Ascending aorta (tissue), 2 donors: ENCODE data around the gene SULT1E1. TPM values are rescaled to one million over a fixed set of nuclear protein-coding genes. Genes with fewer than 3 reads are reported as not detected.
"Not testable (repeated sequence)": the region's sequence is repeated elsewhere in the genome, so short reads cannot be mapped to it uniquely, and the experiment has no call there.

Experiments
- DNase-seq, 2 donors: peaks; one replicate each; pipeline ENCODE4 v3.0.0-alpha.2; 2019; ENCODE audit warnings: low spot score in 2 of 2
- H3K27ac ChIP-seq, 2 donors: fragments of 200-600 bp; sonication (generic); one replicate each; pipeline ENCODE4 v1.5.1; 2016 to 2017; ENCODE audit warnings: mild to moderate bottlenecking in 1 of 2
- H3K27me3 ChIP-seq: fragments of 200-600 bp; sonication (generic); one replicate; pipeline ENCODE4 v1.5.1; 2017
- H3K36me3 ChIP-seq, 2 donors: fragments of 200-600 bp; sonication (generic); one replicate each; pipeline ENCODE4 v1.5.1; 2016
- H3K4me1 ChIP-seq, 2 donors: fragments of 200-600 bp; sonication (generic); one replicate each; pipeline ENCODE4 v1.5.1; 2016 to 2017; ENCODE audit warnings: mild to moderate bottlenecking in 1 of 2
- H3K4me3 ChIP-seq, 2 donors: fragments of 200-600 bp; sonication (generic); one replicate each; pipeline ENCODE4 v1.5.1; 2016 to 2017; ENCODE audit warnings: mild to moderate bottlenecking in 1 of 2
- H3K9me3 ChIP-seq, 2 donors: fragments of 200-600 bp; sonication (generic); one replicate each; pipeline ENCODE4 v1.5.1; 2016
- intact Hi-C: fragments of 100-400 bp; cut with DNase I; formaldehyde crosslinking; loops from one replicate; pipeline ENCODE4 v1.15.1; 2023
- total RNA-seq: library from RNA; depleted of rRNA; stranded (reverse); fragments of >200 nt; gene quantifications from one replicate; pipeline ENCODE4 v1.1.0, GENCODE V29; 2016
- TF ChIP-seq, protein P1 (sequence below), 3 experiments: fragments of 200-600 bp in 2 of 3; fragments of 450-650 bp in 1 of 3; sonication (generic) in 2 of 3; IDR thresholded peaks; one replicate each; pipeline ENCODE4 v1.5.1; 2016 to 2019; ENCODE audit warnings: antibody characterized with exemption in 3 of 3, mild to moderate bottlenecking in 1 of 3, moderate library complexity in 1 of 3

The SULT1E1 gene
- total RNA-seq, 1 donor from 2014 or later: not detected

DNA sequence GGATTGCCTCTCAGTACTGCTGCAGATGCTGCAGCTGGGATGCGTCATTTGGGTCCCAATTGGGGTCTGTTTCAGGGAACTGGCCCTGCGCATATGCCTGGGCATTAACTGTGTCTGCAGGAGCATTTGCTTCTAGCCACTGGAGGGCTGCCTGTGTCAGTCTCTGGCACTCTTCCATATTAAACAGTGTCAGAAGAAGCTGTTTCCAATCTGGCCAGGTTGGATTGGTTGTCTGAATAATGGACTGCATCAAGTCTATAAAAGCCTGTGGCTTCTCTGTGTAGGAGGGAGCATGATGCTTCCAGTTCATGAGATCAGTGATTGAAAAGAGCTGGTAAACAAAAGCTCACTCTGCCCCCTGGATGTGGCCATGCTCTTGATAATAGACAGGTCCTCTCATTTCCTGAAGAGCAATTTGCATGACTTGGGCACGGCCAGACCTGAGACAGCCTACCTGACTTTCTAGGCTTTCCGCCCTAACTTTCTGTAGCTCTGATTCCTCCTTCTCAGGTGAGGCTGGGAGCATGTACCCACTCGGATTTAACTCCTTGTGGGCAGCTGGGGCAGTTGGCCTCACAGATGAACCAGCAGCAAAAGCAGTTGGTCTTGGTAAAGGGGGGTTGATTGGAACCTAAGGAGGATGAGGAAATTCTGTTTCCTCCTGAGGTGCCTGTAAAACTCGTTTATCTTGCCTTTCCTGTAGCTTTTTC, 29.2 kb downstream of the SULT1E1 start:
- Histone ChIP-seq H3K27me3 (no peaks in the 10 kb centered on the region), H3K4me1 (no peaks in the 10 kb centered on the region), H3K9me3 (no peaks in the 10 kb centered on the region), H3K36me3 (no peaks in the 10 kb centered on the region), H3K27ac (no peak overlapping the region), H3K4me3 (no peak overlapping the region)
- intact Hi-C loops: no loop called here
- DNase-seq: no peak
- TF ChIP-seq, protein P1, sequence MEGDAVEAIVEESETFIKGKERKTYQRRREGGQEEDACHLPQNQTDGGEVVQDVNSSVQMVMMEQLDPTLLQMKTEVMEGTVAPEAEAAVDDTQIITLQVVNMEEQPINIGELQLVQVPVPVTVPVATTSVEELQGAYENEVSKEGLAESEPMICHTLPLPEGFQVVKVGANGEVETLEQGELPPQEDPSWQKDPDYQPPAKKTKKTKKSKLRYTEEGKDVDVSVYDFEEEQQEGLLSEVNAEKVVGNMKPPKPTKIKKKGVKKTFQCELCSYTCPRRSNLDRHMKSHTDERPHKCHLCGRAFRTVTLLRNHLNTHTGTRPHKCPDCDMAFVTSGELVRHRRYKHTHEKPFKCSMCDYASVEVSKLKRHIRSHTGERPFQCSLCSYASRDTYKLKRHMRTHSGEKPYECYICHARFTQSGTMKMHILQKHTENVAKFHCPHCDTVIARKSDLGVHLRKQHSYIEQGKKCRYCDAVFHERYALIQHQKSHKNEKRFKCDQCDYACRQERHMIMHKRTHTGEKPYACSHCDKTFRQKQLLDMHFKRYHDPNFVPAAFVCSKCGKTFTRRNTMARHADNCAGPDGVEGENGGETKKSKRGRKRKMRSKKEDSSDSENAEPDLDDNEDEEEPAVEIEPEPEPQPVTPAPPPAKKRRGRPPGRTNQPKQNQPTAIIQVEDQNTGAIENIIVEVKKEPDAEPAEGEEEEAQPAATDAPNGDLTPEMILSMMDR (IDR thresholded peaks at IDR 0.05): no peak

DNA sequence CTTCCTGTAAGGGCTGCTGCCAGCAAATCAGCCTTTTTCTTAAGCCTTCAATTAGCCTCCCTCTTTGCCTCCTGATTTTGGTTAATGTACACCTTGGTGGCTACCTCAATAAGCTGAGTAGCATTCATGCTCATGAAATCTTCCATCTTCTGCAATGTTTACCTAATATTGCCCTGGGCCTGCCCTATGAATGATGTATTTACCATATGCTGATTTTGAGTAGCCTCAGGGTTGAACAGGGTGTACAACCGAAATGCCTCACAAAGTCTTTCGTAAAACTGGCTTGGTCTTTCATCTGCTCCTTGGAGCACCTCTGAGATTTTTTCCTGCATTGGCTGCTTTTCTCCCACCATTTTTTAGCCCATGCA, 29.8 kb downstream of the SULT1E1 start:
- intact Hi-C loops: no loop called here
- Histone ChIP-seq H3K27ac (no peak overlapping the region), H3K36me3 (no peaks in the 10 kb centered on the region), H3K27me3 (no peaks in the 10 kb centered on the region), H3K4me1 (no peaks in the 10 kb centered on the region), H3K9me3 (no peaks in the 10 kb centered on the region), H3K4me3 (no peak overlapping the region)
- TF ChIP-seq, protein P1 (IDR thresholded peaks at IDR 0.05): no peak
- DNase-seq: no peak

DNA sequence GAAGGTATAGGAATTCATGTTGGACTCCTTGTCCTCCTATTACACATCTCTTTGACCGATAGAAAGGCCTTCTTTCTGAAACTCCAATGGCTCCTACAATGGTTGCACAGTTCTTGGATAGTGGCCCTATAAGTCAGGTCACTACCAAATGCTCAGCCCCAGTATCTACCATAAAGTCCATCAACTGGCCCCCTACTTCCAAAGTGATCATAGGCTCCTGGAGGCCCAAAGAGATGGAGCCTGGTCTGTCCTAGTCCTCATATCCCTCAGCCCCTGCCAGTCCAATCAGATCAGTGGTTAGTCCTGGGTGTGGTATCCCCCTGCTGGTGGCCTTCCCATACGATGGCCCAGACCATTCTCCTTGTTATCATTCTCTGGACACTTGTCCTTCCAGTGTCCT, 30.3 kb downstream of the SULT1E1 start:
- H3K4me3 ChIP-seq: no peak overlapping the region
- no peak for DNase-seq
- TF ChIP-seq, protein P1 (IDR thresholded peaks at IDR 0.05): no peak
- H3K27ac ChIP-seq: no peak overlapping the region
- H3K9me3 ChIP-seq: no peaks in the 10 kb centered on the region
- H3K36me3 ChIP-seq: no peaks in the 10 kb centered on the region
- H3K4me1 ChIP-seq: no peaks in the 10 kb centered on the region
- no peaks in the 10 kb centered on the region for H3K27me3 ChIP-seq
- intact Hi-C loops: no loop called here

DNA sequence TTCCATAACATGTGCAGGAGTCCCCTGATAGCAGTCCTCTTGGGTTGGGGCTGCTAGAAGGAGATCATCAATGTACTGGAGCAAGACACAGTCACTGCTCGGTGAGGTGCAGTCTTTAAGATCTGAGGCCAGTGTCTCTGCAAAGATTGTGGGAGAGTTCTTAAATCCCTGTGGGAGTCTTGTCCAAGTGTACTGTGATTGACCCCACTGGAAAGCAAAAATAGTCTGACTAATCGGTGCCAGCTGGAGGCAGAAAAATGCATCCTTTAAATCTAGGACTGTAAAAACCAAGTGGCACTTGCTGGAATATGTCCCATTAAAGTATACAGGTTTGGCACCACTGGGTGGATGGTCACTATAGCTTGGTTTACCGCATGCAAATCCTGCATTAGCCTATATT, 31.1 kb downstream of the SULT1E1 start:
- intact Hi-C loops: no loop called here
- Histone ChIP-seq H3K36me3 (no peaks in the 10 kb centered on the region), H3K27me3 (no peaks in the 10 kb centered on the region), H3K4me3 (no peak overlapping the region), H3K27ac (no peak overlapping the region), H3K4me1 (no peaks in the 10 kb centered on the region), H3K9me3 (no peaks in the 10 kb centered on the region)
- DNase-seq: no peak
- TF ChIP-seq, protein P1 (IDR thresholded peaks at IDR 0.05): no peak

DNA sequence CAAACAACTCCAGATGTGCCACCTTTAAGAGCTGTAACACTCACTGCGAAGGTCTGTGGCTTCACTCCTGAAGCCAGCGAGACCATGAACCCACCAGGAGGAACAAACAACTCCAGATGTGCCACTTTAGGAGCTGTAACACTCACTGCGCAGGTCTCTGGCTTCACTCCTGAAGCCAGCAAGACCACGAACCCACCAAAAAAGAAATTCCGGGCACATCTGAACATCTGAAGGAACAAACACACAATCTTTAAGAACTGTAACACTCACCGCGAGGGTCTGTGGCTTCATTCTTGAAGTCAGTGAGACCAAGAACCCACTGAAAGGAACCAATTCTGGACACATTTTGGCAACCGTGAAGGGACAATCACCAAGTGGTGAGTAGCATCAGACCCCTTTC, 34.9 kb downstream of the SULT1E1 start:
- DNase-seq, H3K27ac ChIP-seq, H3K36me3 ChIP-seq, H3K27me3 ChIP-seq, H3K4me1 ChIP-seq, H3K9me3 ChIP-seq, H3K4me3 ChIP-seq, intact Hi-C loops: not testable (repeated sequence)

DNA sequence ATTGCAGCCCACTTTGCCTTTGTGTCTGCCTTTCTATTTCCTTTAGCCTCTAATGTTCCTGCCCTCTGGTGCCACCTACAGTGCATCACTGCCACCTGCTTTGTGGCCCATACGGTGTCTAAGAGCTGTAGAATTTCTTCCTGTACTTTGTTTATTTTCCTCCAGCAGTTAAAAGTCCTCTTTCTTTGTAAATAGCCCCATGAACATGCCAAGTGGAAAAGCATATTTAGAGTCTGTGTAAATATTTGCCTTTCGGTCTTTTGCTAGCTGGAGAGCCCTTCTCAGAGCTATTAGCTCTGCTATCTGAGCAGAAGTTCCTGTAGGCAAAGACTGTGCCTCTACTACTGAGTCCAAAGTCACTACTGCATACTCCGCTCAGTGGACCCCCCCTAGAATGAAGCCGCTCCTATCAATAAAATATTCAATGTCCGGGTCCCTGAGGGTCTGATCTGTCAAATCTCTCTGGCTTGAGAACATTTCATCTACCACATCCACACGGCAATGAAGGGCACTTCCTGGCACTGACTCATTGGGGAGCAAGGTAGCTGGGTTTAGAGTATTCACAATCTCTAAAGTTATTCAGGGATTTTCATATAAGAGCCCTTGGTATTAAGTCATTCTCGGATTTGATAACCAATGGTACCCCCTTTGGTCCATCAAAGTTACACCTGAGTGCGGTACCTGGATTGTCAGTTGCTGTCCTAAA, 36.3 kb downstream of the SULT1E1 start:
- no peak for DNase-seq
- intact Hi-C loops: no loop called here
- no peaks in the 10 kb centered on the region for H3K36me3 ChIP-seq

More for the DNA sequence above, 36.3 kb downstream of the SULT1E1 start:
- no peak overlapping the region for H3K27ac ChIP-seq
- no peaks in the 10 kb centered on the region for H3K4me1 ChIP-seq
- TF ChIP-seq, protein P1 (IDR thresholded peaks at IDR 0.05): no peak
- no peak overlapping the region for H3K4me3 ChIP-seq
- no peaks in the 10 kb centered on the region for H3K27me3 ChIP-seq
- H3K9me3 ChIP-seq: no peaks in the 10 kb centered on the region
